Stimulated activated CD8-positive, alpha-beta memory T cell treated with anti-CD3 and anti-CD28 coated beads, Interleukin-12 subunit alpha, Interleukin-12 subunit beta, amount 100 ng/mL, for 1 hour (primary cell): ENCODE measurements around the gene GRIK5.
"Not testable (repeated sequence)": the region's sequence is repeated elsewhere in the genome, so short reads cannot be mapped to it uniquely, and the experiment has no call there.

Source experiments
- DNase-seq: peaks from one replicate; pipeline ENCODE4 v3.0.0-alpha.2; 2020; ENCODE audit warnings: low read depth

The GRIK5 gene

GRCh38 chr19:42017040-42017439, 53.0 kb downstream of the GRIK5 start:
- no peak for DNase-seq

- DNase-seq, result not testable (repeated sequence)
Observed at GRCh38 chr19:42012747-42013146, 57.3 kb downstream of the GRIK5 start.

GRCh38 chr19:42010245-42011126, 59.5 kb downstream of the GRIK5 start:
- no peak for DNase-seq

GRCh38 chr19:42006569-42006968, 63.4 kb downstream of the GRIK5 start:
- no peak for DNase-seq

- DNase-seq, result no peak
Observed at GRCh38 chr19:42005504-42005903, 64.5 kb downstream of the GRIK5 start.

- DNase-seq, result no peak
Observed at GRCh38 chr19:42003506-42004294, 66.3 kb downstream of the GRIK5 start.

GRCh38 chr19:41999878-42000208, 70.2 kb downstream of the GRIK5 start:
- no peak for DNase-seq

- no peak for DNase-seq
Observed at GRCh38 chr19:41999071-41999877, 70.7 kb downstream of the GRIK5 start.

- DNase-seq, result no peak
Observed at GRCh38 chr19:41998246-41999020, 71.6 kb downstream of the GRIK5 start.

- no peak for DNase-seq
Observed at GRCh38 chr19:41997851-41998229, 72.2 kb downstream of the GRIK5 start.

- DNase-seq, result no peak
Observed at GRCh38 chr19:41997121-41997850, 72.7 kb downstream of the GRIK5 start.

GRCh38 chr19:41995959-41996797, 73.8 kb downstream of the GRIK5 start:
- no peak for DNase-seq

- DNase-seq, result no peak
Observed at GRCh38 chr19:41994994-41995958, 74.7 kb downstream of the GRIK5 start.

GRCh38 chr19:41994521-41994971, 75.5 kb downstream of the GRIK5 start:
- no peak for DNase-seq

GRCh38 chr19:41993612-41994483, 76.2 kb downstream of the GRIK5 start, which contains the start of gene ATP1A3:
Gene ATP1A3, minus strand, starts transcription at chr19:41994230. Its CDS starts 154 bp downstream, at chr19:41994076.
- peak; percentile 37 for DNase-seq

GRCh38 chr19:41991925-41992569, 78.0 kb downstream of the GRIK5 start:
- not testable (repeated sequence) for DNase-seq

GRCh38 chr19:41991025-41991424, 79.0 kb downstream of the GRIK5 start:
- DNase-seq, result no peak
